NCI-H2196 treated with DMSO at 0.1 percent for 48 hours (cell line): ENCODE results near the gene IQGAP1.

Source experiments
- DNase-seq: peaks from one replicate; lab custom pipeline; 2025; ENCODE audit not compliant: unreplicated experiment; lab: John Stamatoyannopoulos, UW

IQGAP1 gene

DNA sequence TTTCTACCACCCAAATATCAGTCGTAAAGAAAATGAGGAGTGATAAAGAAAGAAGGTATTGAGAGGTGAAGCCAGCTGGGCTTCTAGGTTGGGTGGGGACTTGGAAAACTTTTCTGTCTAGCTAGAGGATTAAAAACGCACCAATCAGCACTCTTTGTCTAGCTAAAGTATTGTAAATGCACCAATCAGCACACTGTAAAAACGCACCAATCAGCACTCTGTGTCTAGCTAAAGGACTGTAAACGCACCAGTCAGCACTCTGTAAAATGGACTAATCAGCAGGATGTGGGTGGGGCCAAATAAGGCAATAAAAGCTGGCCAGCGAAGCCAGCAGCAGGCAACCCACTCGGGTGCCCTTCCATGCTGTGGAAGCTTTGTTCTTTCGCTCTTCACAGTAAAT lies 13.0 kb upstream of the IQGAP1 start:
- no peak for DNase-seq

DNA sequence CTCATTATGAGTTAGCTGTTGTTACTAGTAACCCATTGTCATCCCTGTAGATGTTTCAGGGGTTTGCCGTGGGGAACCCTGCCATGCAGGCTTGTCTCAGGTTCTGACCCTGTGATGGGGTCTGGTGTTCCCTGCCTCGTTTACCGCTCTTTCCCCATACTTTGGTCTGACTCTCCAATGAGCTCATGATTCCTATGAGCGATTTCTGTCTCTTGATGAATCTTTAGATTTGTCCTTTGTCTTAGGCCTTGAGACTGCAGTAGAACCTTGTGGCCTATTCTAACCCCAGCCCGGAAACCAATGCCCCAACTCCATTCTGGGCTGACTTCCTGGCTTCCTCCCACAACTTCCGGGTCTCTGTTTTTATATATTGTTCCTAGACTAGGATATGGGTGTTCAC lies 11.3 kb upstream of the IQGAP1 start:
- DNase-seq, result no peak

GRCh38 chr15:90379263-90379662 lies 8.8 kb upstream of the IQGAP1 start:
- no peak for DNase-seq

DNA sequence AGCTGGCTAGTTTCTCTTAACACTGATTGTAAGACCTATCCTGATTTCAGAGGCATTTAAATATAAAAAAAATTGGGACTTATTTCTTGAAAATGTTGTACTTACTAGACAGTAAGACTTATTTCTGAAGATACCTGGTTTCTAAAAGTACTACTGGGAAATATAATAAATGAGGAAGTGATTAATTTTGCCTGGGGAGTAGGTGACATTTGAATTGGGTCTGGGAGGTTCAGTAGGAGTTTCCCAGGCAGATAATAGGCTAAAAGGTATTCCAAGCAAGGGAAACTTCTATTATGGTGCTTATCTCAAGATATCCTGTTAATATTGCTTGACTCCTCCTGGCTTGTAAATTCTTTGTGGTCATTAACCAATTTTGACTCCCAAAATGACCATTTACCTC lies 6.5 kb upstream of the IQGAP1 start:
- DNase-seq, result no peak

DNA sequence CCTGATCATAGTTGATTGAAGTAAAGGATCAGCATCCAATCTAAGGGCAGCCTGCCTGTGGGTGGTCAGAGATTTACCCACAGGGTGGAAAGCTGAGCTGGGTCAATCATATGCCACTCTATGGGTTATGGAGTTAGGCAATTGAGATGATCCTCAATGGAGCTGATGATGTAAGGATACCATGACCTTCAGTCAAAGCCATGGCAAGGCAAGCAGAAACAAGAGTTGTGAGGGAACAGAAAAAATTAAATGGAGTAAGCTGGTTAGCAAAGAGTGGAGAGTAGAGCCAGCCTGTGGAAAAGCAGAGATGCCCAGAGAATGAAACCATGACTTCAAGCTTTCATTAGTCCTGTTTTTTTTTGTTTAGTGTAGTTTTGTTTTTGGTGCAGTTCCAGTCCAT lies 5.7 kb upstream of the IQGAP1 start:
- DNase-seq, result no peak

DNA sequence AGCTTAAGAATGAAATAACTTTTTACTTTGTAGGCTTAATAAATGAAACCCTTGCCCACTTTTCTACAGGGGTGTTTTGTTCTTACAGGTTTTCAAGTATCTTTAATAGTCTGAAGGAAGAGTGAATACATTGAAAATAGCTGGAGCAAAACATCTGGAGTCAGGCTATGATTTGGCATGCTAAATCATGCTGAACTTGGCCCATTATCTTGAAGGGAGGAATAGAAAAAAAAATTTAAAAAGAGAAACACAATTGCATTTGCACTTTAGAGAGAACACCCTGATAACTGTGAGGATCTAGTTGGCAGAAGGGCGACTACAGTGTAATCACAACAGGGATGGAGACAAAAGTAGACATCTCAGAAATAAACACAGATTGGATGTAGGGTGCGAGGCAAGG lies 1.8 kb upstream of the IQGAP1 start:
- DNase-seq, result no peak

GRCh38 chr15:90388462-90389380 lies 679 bp downstream of the IQGAP1 start:
- no peak for DNase-seq

DNA sequence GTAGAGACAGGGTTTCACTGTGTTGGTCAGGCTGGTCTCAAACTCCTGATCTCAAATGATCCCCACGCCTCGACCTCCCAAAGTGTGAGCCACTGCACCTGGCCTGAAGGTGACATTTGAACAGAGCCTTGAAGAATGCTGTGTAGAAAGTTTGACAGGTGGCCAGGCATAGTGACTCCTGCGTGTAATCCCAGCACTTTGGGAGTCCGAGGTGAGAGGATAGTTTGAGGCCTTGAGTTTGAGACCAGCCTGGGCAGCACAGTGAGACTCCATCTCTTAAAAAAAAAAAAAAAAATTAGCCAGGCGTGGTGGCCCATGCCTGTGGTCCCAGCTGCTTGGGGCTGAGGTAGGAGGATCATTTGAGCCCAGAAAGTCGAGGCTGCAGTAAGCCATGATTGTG lies 1.5 kb downstream of the IQGAP1 start:
- DNase-seq, result no peak

DNA sequence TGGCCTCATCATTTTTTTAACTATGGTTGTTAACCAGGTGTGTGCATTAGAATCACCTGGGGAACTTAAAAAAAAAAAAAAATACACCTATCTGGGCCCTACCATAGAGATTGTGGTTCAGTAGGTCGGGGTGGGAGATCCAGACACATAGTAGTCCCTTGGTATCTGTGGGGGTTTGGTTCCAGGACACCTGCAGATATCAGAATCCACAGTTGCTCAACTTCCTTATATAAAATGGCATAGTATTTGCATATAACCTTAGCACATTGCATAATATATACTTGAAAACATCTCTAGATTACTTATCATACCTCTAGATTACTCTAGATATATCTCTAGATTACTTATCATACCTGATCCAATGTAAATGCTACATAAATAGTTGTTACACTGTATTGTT lies 5.0 kb downstream of the IQGAP1 start:
- DNase-seq, result no peak

DNA sequence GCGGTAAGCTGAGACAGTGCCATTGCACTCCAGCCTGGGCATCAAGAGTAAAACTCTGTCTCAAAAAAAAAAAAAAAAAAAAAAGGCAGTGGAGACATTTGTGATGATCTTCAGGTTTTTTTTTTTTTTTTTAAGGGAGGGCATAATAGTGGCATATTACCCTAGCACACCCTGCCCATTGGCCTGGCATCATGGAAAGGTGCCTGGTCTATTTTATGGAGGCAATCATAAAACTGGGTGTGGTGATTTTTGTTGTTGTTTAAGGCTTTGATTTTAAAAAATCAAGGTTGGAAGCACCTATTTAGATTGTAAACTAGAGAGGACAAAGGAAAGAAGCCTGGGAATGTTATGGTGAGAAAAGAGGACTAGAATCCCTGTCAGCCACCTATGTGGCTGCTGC lies 6.0 kb downstream of the IQGAP1 start:
- no peak for DNase-seq

DNA sequence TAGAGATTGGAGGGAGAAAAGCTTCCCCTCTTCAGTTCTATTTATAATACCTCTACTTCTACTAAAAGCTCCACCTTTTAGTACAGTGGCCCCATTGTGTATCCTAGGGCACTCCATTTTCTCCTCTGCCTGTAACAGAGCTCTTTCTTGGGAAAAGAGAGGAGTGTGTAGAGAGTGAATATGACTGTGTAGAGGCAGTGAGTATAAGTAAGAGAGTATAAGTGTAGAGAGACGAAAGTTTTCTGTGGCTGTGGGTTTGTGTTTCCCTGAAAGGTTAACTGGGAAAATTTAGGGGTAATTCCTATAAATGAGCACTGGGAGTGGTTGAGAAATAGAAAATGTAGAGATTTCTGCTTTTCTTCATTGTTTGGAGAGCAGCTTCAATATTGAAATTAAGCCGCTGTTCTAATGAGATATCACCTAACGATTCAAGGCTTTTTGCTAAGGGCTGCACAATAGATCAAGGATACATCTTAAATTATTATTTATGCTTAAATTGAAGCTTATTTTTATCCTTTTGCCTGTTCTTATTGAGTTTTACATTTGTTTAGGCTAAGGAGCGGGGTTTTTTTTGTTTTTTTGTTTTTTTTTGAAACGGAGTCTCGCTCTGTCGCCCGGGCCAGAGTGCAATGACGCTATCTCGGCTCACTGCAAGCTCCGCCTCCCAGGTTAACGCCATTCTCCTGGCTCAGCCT lies 6.9 kb downstream of the IQGAP1 start:
- no peak for DNase-seq

DNA sequence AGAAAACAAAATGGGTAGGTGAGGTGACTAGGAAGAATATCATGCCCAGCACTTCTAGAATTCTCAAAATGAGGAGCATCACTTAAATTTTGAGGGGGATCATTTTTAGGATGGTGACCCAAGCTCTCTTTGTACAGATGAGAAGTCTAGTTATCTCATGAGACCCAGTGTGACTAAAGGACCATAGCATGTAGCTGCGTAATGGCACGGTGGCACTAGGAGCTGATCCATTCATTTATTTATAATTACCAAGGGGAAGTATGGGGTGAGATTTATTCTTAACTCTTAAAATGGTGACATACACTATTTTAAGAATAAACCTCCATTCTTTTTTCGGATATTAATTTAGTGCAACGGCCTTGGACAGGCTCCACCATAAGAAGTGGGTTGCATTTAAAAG lies 8.3 kb downstream of the IQGAP1 start:
- DNase-seq, result no peak

- no peak for DNase-seq
These were observed 12.1 kb downstream of the IQGAP1 start for GRCh38 chr15:90400005-90400758.

DNA sequence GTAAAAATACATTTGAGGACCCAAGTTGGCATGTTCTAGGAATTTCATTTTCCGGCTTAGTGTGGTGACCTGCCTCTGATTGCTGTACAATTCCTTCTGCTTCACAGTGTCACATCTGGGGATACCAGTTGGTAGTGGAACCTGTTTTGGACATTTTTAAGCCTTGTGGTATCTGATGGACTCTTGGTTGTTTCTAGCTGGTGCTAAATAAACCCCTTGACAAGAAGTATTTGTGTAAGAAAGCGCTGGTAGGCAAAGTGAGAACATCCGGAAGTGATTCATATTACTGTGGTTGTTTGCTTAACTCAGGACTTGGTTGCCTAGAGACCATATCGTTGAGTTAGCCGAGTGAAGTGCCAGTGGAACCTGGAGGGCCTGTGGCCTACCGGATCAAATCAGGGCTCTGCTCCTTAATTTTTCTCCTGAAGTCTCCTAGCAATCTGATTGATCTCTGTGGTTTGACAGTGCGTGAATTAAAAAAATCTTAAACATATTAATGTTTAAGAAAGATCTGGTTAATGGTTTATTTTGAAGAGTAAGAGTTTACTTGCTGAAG lies 12.8 kb downstream of the IQGAP1 start:
- peak; percentile 73 for DNase-seq

DNA sequence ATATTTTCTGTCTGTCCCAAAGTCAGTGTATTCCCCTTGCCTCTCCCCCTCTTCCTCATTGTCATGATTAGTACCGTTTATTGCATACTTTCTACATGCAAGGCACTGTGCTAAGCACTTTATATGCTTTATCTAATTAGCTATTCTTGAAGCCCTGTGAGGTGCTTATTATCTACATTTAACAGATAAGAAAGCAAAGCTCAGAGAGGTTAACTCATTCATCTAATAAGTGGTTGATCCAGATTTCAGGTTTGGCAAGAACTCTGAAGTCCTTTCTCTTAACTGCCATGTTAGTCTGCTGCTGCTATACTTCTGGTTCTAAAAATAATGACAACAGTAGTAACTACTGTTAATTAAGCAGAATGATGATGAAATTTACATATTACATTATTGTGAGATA lies 13.5 kb downstream of the IQGAP1 start:
- DNase-seq, result no peak

DNA sequence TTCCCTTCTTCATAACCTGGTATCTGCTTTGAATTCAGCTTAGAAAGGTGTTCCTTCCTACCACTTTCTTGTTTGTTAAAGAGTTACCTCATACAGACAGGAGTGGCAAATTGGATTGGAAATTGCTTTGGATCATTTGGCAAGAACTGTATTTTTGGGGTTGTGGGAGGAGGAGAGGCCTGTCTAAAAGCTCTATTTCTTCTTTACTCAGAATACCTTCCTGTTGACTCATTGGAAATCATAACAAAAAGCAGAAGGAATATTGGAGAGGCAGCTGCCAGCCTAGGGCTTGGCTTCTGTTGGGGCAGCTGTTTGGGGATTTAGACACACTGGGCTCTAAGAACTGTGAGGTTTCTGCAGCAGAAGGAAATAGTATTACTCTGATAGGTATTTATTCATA lies 14.2 kb downstream of the IQGAP1 start:
- peak; percentile 43 for DNase-seq

- DNase-seq, result no peak
These were observed 14.7 kb downstream of the IQGAP1 start for GRCh38 chr15:90402767-90403166.

GRCh38 chr15:90405055-90405607 lies 17.1 kb downstream of the IQGAP1 start:
- no peak for DNase-seq

- DNase-seq, result no peak
These were observed 19.3 kb downstream of the IQGAP1 start for GRCh38 chr15:90407336-90407735.

DNA sequence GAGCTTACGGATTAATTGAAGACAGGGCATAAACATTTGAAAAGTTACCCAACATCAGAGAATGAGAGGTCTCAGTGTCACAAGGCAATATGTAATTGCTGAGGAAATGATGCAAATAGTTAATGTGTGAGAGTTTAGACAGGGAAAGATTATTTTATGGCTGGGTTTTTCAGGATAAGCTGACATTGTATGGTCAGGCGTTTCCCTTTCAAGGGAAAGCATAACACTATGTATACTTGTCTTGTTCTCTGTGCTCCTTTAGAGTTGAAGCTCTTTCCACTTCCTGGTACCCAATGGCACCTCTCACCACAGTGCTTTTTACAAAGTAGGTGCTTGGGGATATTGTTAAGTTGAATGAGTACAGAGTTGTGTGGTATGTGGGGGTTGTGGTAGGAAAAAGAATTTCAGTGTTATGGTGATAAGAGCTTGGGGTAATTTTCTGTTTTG lies 19.9 kb downstream of the IQGAP1 start:
- DNase-seq, result no peak

- DNase-seq, result no peak
These were observed 20.6 kb downstream of the IQGAP1 start for GRCh38 chr15:90408657-90409056.
